HG02938 (cell line): ENCODE measurements around the gene NTPCR.
"Not testable (repeated sequence)": the region's sequence is repeated elsewhere in the genome, so short reads cannot be mapped to it uniquely, and the experiment has no call there.

Experiments used
- ATAC-seq: cut with Tn5 transposase; IDR thresholded peaks from one replicate; pipeline ENCODE4 v1.9.1; 2021; ENCODE audit warnings: mild to moderate bottlenecking, moderate library complexity; ENCODE audit not compliant: unreplicated experiment

Gene NTPCR

DNA sequence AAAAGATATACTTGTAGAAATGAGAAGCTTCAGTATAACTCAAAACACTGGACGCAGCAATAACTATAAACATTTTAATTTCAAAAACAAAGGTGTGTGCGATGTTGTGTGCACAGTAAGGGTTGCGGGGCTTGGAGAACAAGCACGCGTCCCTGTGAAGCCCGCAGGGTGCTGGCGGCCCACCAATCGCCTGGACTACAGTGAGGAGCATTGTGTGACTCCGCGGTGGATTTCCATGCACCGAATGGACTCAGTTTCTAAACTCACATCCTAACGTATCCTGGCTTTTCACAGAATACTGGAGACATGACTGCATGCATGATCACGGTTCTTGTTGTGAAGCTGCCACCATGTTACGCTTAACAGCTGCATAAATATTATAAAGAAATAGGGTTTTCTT, 33.0 kb downstream of the NTPCR start:
- no peak for ATAC-seq

DNA sequence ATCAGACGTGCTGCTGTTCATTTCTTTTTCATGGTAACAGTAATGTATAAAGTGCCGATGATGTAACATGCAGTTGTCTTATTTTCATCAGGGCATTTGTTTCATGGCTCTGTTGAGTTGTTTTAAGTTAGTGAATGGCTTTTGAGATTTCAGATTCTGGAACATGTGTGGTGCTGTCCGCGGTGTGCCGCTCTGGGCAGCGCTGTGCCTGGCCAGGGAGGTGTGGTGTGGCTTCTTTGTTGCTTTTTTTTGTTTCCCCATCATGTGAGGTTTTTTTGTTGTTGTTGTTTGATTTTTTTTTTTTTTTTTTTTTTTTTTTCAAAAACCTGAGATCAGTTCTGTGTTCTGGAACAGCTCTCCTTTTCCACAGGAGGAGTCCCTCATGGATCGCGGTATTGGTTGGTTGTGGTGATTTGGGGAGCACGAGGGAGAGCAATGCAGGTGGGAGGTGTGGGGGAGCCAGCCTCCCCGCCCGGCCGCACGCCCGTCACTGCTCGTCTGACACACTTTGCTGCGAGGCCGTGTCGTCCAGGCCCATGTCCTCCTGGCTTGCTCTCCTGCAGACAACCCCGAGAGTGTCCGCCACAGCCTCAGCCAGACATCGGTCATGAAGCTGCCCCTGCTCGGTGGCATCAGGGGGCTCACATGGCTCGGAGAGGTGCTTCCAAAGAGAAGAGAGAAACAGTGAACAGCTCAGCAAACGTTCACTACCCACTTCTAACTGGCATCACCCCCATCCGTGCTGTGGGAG, 33.6 kb downstream of the NTPCR start:
- ATAC-seq = no peak

DNA sequence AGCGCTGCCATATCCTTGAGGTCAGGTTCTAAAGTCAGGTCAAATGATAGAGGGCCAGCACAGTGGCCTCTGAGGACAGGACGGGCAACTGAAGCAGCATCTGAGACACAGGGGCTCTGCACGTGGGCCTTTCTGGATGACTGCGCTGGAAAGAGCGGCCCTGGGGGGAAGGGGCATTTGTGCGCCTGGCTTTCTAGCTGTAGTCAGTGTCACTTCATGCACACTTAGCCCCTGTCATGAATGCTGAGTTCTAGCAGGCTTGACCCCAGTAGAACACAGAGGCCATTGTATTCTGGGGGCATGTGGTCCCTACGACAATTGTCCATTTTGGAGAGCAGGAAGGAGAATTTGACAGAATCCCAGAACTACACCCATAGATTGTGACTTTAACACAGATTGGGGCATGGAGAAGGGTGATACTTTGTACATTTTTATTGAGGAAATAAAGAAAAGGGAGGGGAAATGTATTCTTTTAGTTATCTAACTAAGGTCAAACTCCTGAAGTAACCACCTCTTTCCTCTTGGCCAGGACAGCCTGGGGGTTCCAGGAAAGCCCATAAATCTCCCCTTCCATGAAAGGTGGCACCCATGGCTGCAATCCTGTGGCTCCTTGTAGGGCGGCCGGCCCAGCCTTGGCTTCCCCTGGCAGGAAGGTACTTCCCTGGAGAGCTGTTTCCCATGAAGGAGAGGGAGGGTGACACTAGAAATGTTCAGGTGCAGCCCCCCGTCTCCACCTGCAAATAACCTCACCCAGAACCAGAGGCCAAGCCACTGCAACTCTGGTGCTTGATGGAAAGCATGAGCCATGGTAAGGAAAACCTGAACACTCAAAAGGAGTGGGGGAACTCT, 34.4 kb downstream of the NTPCR start:
- ATAC-seq = no peak

GRCh38 chr1:232985882-232986526, 35.6 kb downstream of the NTPCR start:
- no peak for ATAC-seq

- no peak for ATAC-seq
Observed at GRCh38 chr1:232986527-232986922, 36.1 kb downstream of the NTPCR start.

DNA sequence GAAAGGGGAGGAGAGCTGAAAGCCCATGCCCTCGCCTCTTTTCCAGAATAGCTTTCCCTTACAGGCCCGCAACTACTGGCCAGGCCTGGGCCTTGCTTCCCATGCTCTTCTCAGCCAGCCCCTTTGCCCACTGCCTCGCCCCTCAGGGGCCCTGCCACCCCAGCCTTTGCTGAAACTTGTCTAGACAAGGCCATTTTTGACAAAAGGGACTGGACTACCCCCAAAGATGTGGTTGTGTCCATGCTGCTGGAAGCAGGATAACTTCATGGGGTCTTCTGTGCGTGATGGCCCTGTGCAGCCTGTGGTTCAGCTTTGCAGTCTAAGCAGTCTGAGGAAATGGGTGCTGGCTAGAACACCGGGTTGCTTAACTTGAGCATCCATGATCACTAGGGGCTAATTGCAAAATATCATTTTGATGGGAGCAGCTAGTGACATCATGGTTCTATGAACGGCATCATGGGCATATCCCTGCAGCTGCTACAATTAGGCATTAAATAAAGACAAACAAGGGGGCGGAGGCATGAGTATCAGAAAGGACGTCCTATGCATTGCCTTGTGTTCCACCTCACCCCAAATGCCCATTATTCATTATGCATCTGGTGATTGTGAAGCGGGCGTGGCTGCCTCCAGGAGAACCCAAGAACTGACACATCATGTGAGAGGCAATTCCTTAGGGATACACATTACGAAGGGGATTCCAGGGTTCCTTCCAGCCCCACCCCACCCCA, 36.8 kb downstream of the NTPCR start:
- no peak for ATAC-seq

- no peak for ATAC-seq
Observed at GRCh38 chr1:232987774-232988140, 37.3 kb downstream of the NTPCR start.

DNA sequence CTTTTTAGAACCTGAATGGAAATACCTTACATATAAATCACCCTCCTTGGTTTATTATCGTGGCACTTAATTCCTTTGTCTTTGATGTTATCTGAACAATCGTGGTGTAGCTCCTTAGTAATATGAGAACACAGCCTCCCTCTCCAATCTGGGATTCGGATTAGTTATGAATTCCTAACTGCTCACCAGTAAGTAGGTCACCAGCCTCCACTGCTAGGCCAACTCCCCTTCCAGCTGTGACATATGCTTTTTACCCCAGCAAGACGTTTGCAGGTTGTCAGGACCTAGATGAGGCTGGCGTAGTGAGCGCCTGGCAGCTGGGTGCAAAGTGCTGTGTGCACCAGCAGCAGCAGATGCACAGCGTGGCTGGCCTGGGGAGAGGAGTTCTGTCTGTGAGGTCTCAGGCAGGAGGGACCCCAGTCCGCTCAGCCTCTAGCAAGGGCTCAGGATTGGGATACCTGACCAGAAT, 38.2 kb downstream of the NTPCR start:
- no peak for ATAC-seq

- no peak for ATAC-seq
Observed at GRCh38 chr1:232990176-232991128, 40.0 kb downstream of the NTPCR start.

DNA sequence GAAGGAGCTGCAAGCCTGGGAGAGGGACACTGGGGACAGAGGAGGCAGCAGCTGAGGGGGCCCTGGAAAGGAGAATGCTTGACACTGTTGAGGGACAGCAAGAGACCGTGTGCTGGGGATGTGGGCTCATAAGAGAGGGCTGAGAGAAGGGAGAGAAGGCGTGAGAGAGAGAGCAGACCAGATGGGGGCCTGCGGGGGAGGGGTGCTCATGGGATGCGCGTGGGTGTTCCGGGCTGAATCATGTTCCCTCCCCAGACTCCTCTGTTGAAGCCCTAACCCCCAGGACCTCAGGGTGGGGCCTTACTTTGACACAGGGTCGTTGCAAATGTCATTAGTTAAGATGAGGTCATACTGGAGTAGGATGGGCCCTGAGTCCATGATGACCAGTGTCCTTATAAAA, 40.8 kb downstream of the NTPCR start:
- no peak for ATAC-seq

DNA sequence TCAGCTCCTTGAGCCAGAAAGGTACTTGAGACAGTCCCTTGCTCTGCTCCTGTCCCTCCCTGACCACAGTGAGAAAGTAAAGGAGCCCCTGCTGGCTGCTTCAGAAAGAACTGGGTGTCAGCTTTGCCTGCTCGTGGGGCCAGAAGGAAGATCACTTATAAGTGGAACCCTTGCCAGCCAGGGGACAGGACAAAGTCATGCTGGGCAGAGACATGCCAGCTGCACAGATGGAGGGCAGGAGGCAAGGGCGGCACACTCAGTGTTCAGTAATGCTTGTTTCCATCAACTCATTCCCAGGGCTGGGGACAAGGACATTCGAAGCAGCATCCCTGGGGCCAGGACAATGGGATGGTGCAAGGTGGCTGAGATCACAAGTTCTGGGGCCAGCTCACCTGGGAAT, 41.8 kb downstream of the NTPCR start:
- ATAC-seq = no peak

DNA sequence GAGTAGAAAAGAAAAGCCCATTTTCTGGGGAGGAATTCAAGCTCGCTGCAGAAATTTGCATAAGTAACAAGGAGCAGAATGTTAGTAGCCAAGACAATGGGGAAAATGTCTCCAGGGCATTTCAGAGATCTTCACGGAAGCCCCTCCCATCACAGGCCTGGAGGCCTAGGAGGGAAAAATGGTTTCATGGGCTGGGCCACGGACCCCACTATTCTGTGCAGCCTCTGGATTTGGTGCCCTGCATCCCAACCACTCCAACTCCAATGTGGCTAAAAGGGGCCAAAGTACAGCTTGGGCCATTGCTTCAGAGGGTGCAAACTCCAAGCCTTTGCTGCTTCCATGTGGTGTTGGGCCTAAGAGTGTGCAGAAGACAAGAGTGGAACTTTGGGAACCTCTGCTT, 43.1 kb downstream of the NTPCR start:
- no peak for ATAC-seq

DNA sequence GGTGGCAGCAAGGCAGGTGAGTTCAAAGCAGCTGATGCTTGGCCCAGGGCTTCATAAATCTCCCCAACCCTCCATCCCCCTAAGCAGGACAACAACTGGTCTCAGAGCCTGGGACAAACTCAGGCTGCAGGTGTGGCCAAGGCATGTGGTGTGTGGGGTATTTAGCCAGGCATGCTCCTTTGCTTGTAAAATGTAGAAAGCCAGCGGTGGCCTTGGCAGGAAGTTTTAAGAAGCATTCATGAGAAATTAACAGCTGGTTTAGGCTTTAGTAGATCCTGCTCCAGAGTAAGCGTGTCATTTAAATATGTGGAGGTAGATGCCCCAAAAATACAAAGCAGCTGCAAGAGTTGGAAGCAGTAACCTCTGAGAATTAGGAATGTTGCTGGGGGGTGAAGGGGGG, 44.8 kb downstream of the NTPCR start:
- no peak for ATAC-seq

DNA sequence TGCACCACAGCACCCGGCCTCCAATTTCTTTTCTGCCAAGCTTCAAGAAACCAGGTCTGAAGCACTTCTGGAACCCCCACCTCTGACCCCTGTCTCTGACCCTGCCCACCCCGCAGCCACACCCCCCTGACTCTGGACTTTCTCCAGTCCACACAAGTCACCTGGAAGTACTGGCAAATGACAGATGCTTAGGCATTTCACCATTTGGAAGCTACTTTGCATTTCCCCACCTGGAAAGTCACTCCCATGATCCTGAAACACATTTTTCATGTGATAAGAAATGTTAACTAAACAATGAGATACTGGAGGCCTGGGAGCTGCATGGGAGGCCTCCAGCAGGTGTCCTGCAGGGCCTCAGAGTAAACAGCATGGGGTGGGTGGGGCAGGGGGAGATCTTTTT, 45.7 kb downstream of the NTPCR start:
- ATAC-seq = no peak

DNA sequence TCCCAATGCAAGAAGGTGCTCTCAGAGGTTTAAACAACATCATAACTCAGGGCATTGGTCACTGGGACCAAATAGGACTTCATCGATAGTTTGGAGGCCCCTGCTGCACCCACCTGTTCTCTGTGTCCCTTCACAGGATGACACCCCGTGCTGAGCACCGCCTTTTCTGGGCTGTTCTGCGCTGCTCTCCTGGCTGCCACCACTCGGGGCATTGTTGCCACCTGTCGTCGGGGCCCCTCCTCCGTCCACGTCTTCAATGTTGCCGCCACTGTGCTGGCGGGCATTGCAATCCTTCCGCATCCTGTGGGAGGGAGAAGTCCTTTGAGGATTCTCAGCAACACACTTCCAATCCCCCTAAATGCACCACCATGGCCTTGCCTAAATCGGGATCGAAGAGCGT, 47.7 kb downstream of the NTPCR start:
- ATAC-seq = no peak

- no peak for ATAC-seq
Observed at GRCh38 chr1:232998646-232999045, 48.2 kb downstream of the NTPCR start.

DNA sequence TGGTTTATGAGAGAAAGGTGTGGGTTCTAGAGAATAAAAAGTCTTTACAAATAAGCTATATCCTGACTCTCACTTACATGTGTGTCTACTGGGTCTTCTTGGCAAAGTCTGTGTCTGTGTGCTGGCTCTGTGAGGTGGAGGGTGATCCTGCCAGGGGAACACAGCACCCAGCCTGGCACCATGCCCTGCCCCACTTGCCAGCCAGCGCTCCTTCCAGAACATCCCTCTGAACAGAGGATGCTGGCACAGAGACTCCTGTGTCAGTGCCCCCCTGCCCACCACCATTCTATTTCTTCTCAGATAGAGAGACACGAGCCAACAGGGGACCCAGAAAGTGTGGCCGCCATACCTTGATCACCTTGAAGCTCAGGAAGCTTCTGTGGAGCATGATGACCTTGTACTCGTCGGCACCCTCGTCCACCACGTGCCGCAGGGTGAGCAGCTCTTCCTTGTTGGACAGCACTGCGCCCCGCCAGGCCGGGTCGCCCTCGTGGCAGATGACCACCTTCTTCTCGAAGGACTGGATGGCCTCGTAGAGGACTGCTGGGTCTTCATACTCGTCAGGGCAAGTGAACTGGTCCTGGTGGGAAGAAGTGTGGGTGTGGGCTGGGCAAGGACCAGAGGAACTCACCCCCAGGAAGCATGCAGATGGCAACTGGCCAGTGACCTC, 49.7 kb downstream of the NTPCR start:
- ATAC-seq = no peak

DNA sequence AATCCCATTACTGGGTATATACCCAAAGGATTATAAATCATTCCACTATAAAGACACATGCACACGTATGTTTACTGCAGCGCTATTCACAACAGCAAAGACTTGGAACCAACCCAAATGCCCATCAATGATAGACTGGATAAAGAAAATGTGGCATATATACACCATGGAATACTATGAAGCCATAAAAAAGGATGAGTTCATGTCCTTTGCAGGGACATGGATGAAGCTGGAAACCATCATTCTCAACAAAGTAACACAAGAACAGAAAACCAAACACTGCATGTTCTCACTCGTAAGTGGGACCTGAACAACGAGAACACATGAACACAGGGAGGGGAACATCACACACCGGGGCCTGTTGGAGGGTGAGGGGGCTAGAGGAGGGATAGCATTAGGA, 53.2 kb downstream of the NTPCR start:
- not testable (repeated sequence) for ATAC-seq

- ATAC-seq = no peak
Observed at GRCh38 chr1:233004451-233004850, 54.0 kb downstream of the NTPCR start.
